RWPE2 (cell line): Measurements from ENCODE around the gene CYP4F22.

Experiments used
- ATAC-seq: fragments of 200-7000 bp; cut with Tn5 transposase; 3 replicates; pipeline ENCODE4 v1.9.1; 2021; ENCODE audit warnings: low read depth
- DNase-seq: peaks from one replicate; pipeline ENCODE4 v3.0.0-alpha.2; 2020; ENCODE audit warnings: low spot score
- H3K27ac ChIP-seq: fragments of 450-650 bp; 2 replicates; pipeline ENCODE4 v1.5.1; 2017; ENCODE audit warnings: mild to moderate bottlenecking; ENCODE audit not compliant: poor library complexity, severe bottlenecking
- H3K27me3 ChIP-seq: fragments of 250-450 bp; sonication (Bioruptor Pico); 2 replicates; pipeline ENCODE4 v1.5.1; 2021; ENCODE audit warnings: mild to moderate bottlenecking, moderate library complexity; ENCODE audit not compliant: insufficient read depth, poor library complexity, severe bottlenecking
- H3K36me3 ChIP-seq: fragments of 250-450 bp; sonication (Bioruptor Pico); 2 replicates; pipeline ENCODE4 v1.5.1; 2020; ENCODE audit warnings: low read depth, mild to moderate bottlenecking, moderate library complexity
- H3K4me1 ChIP-seq: fragments of 250-450 bp; sonication (Bioruptor Pico); 2 replicates; pipeline ENCODE4 v1.5.1; 2021; ENCODE audit warnings: mild to moderate bottlenecking, moderate library complexity; ENCODE audit not compliant: insufficient read depth, poor library complexity, severe bottlenecking
- H3K4me3 ChIP-seq: fragments of 250-450 bp; sonication (Bioruptor Pico); 2 replicates; pipeline ENCODE4 v1.5.1; 2021; ENCODE audit warnings: mild to moderate bottlenecking, moderate library complexity; ENCODE audit not compliant: severe bottlenecking
- H3K9me3 ChIP-seq: fragments of 250-450 bp; sonication (Bioruptor Pico); 2 replicates; pipeline ENCODE4 v1.5.1; 2021; ENCODE audit warnings: mild to moderate bottlenecking, moderate library complexity; ENCODE audit not compliant: severe bottlenecking
- TF ChIP-seq, protein P1 (sequence below): fragments of 450-650 bp; IDR thresholded peaks from one replicate; pipeline ENCODE4 v1.5.1; 2017; ENCODE audit warnings: mild to moderate bottlenecking, moderate library complexity; ENCODE audit not compliant: poor library complexity, severe bottlenecking

Gene CYP4F22

DNA sequence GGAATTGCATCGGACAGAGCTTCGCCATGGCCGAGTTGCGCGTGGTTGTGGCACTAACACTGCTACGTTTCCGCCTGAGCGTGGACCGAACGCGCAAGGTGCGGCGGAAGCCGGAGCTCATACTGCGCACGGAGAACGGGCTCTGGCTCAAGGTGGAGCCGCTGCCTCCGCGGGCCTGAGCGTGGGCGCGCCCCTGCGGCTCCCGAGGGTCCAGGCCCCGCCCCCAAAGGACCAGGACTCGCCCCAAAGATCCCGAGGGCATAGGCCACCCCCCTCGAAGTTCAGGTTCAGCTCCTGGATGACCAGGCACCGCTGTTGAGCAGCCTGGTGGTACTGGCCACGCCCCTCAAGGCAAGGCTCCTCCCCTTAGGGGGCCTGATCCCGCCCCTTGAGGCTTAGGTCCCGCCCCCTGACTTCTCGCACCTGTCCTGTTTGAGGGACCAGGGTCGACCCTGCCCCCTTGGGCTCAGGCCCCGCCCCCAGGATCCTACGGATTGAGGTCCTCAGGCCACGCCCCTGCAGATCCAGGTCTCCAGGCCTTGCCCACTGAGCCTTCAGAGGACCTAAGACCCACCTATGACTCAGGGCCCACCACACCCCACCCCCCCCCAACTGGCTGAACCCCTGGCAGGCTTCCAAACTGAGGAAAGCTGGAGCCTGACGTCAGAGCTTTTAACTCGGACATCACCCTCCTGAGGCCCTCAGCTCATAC is 43.1 kb downstream of the CYP4F22 start:
- DNase-seq, result no peak
- no peaks in the 10 kb centered on the region for H3K4me1 ChIP-seq
- peak overlapping the region; percentile 19 for H3K4me3 ChIP-seq
- TF ChIP-seq, protein P1, sequence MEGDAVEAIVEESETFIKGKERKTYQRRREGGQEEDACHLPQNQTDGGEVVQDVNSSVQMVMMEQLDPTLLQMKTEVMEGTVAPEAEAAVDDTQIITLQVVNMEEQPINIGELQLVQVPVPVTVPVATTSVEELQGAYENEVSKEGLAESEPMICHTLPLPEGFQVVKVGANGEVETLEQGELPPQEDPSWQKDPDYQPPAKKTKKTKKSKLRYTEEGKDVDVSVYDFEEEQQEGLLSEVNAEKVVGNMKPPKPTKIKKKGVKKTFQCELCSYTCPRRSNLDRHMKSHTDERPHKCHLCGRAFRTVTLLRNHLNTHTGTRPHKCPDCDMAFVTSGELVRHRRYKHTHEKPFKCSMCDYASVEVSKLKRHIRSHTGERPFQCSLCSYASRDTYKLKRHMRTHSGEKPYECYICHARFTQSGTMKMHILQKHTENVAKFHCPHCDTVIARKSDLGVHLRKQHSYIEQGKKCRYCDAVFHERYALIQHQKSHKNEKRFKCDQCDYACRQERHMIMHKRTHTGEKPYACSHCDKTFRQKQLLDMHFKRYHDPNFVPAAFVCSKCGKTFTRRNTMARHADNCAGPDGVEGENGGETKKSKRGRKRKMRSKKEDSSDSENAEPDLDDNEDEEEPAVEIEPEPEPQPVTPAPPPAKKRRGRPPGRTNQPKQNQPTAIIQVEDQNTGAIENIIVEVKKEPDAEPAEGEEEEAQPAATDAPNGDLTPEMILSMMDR, result no peak
- H3K27ac ChIP-seq, result no peak overlapping the region
- no peaks in the 10 kb centered on the region for H3K36me3 ChIP-seq
- ATAC-seq, result peak; percentile 44
- no peaks in the 10 kb centered on the region for H3K27me3 ChIP-seq
- no peaks in the 10 kb centered on the region for H3K9me3 ChIP-seq

- no peaks in the 10 kb centered on the region for H3K9me3 ChIP-seq
- H3K4me3 ChIP-seq, result peak overlapping the region; percentile 2
- TF ChIP-seq, protein P1, result no peak
- H3K4me1 ChIP-seq, result no peaks in the 10 kb centered on the region
- ATAC-seq, result no peak
- no peak overlapping the region for H3K27ac ChIP-seq
- H3K27me3 ChIP-seq, result no peaks in the 10 kb centered on the region
- no peak for DNase-seq
- H3K36me3 ChIP-seq, result no peaks in the 10 kb centered on the region
These were observed 46.7 kb downstream of the CYP4F22 start for GRCh38 chr19:15555021-15555420.

DNA sequence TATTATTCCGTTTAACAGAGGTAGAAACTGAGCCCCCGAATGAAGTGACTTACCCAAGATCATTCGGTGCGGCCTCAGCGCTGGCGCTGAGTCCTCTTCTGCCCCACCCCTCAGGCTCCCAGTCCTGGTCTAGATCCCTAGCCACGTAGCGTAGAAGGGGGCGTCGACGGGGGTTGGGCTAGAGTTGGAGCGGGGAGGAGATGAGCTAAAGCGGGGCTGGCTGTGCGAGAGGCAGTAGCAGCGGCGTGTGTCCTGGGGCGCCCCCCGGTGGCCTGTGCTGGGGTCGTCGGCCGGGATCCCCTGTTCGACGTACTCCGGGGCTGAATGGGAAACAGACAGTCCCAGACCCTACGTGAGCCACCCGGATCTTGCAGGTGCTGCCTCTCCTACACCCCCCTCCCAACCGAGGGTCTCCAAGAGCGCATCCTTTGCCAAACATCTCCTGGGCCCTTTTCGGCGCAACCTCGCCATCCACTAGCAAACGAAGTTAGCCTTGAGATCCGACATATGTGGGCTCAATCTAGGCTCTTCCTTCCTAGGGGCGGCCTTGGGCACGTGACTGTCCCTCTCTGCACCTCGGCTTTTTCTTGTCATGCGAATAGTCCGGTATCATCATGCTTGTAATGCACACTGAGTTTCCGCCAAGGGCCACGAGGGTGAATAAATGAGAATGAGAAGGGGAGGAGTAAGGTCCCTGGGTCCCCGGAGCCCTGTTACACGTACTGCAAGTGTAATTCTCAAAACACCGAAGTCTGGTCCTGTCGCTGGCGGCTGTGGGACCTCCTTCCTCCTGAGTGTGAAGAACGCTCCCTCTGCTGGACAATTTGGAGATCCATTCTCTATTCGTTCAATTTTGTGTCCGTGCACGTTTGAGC is 47.7 kb downstream of the CYP4F22 start:
- no peaks in the 10 kb centered on the region for H3K9me3 ChIP-seq

GRCh38 chr19:15556634-15557181 is 48.4 kb downstream of the CYP4F22 start:
- ATAC-seq (peak; percentile 8; the same call in 2 of the 3 replicates), DNase-seq (no peak)
- Histone ChIP-seq H3K9me3 (no peaks in the 10 kb centered on the region), H3K27ac (no peak overlapping the region), H3K36me3 (no peaks in the 10 kb centered on the region), H3K27me3 (no peaks in the 10 kb centered on the region), H3K4me1 (no peaks in the 10 kb centered on the region), H3K4me3 (no peak overlapping the region)
- TF ChIP-seq, protein P1, result peak; percentile 38

More for the DNA sequence above, 47.7 kb downstream of the CYP4F22 start:
- peak; percentile 86 for DNase-seq
- Histone ChIP-seq H3K36me3 (no peaks in the 10 kb centered on the region), H3K27ac (no peak overlapping the region), H3K27me3 (no peaks in the 10 kb centered on the region), H3K4me3 (peak overlapping the region; percentile 2), H3K4me1 (no peaks in the 10 kb centered on the region)
- ATAC-seq, result peak; percentile 89
- TF ChIP-seq, protein P1, result peak; percentile 88
